Spinal cord (tissue), 10 donors: ENCODE measurements around the gene PLSCR5. TPM values are rescaled to one million over a fixed set of nuclear protein-coding genes. Genes with fewer than 3 reads are reported as not detected.

ENCODE experiments used
- DNase-seq, 6 donors: peaks; one replicate each; pipeline versions ENCODE4 v3.0.0 to v3.0.0-alpha.2; 2013 to 2015; ENCODE audit warnings: low spot score in 6 of 6, low read depth in 4 of 6
- H3K27ac ChIP-seq: one replicate; pipeline ENCODE4 v1.5.1; 2013; ENCODE audit warnings: low read depth, low read length, control low read depth
- H3K27me3 ChIP-seq: one replicate; pipeline ENCODE4 v1.6.1; 2013; ENCODE audit warnings: low read length; ENCODE audit not compliant: control insufficient read depth, insufficient read depth
- H3K36me3 ChIP-seq: one replicate; pipeline ENCODE4 v1.6.1; 2013; ENCODE audit warnings: low read length; ENCODE audit not compliant: control insufficient read depth, insufficient read depth
- H3K4me1 ChIP-seq: one replicate; pipeline ENCODE4 v1.6.1; 2013; ENCODE audit warnings: low read length; ENCODE audit not compliant: control insufficient read depth, insufficient read depth
- H3K4me3 ChIP-seq: one replicate; pipeline ENCODE4 v1.5.1; 2013; ENCODE audit warnings: low read depth, low read length, control low read depth
- H3K9me3 ChIP-seq: one replicate; pipeline ENCODE4 v1.6.1; 2013; ENCODE audit warnings: low read length; ENCODE audit not compliant: control insufficient read depth, insufficient read depth
- WGBS: methylation state at CpG from one replicate; pipeline ENCODE4 v1.1.5; 2013; ENCODE audit warnings: missing lambda C conversion rate; ENCODE audit not compliant: insufficient coverage; 5-methylcytosine and 5-hydroxymethylcytosine counted together
- polyA plus RNA-seq, 2 donors: library from polyadenylated mRNA; unstranded; fragments of 120-200 nt; gene quantifications; one replicate each; pipeline ENCODE4 v1.2.1, GENCODE V29; 2013; ENCODE audit not compliant: insufficient read length in 2 of 2
- total RNA-seq, 2 donors: library from RNA; depleted of rRNA in 1 of 2; stranded (reverse); fragments of 120-200 nt in 1 of 2; fragments of >200 nt in 1 of 2; gene quantifications; one replicate each; pipeline versions ENCODE4 v1.2.3 to v1.2.4, GENCODE V29; 2013 to 2014
- donor health status: healthy.

PLSCR5 gene
- total and polyA plus RNA-seq, 4 donors, result 0.88 to 2.9 (median 2.1) TPM

- DNase-seq, result no peak
- H3K4me3 ChIP-seq, result no peak overlapping the region
- H3K9me3 ChIP-seq, result no peaks in the 10 kb centered on the region
- no peaks in the 10 kb centered on the region for H3K4me1 ChIP-seq
- no peak overlapping the region for H3K27ac ChIP-seq
- 89% methylated on average over 1 of the region's 3 CpGs for WGBS
- no peaks in the 10 kb centered on the region for H3K27me3 ChIP-seq
- no peaks in the 10 kb centered on the region for H3K36me3 ChIP-seq
Observed at GRCh38 chr3:146634346-146634745, 29.2 kb upstream of the PLSCR5 start.

- DNase-seq, result peak in 2 of 6 donors; percentile 13 to 77
Observed at GRCh38 chr3:146628671-146629070, 23.5 kb upstream of the PLSCR5 start.

GRCh38 chr3:146626403-146627122, 21.4 kb upstream of the PLSCR5 start:
- no peaks in the 10 kb centered on the region for H3K4me1 ChIP-seq
- WGBS, result 37% methylated on average over 4 of the region's 8 CpGs
- no peaks in the 10 kb centered on the region for H3K36me3 ChIP-seq
- H3K9me3 ChIP-seq, result no peaks in the 10 kb centered on the region
- no peak overlapping the region for H3K27ac ChIP-seq
- no peaks in the 10 kb centered on the region for H3K27me3 ChIP-seq
- peak in 2 of 6 donors; percentile 40 to 65 for DNase-seq
- no peak overlapping the region for H3K4me3 ChIP-seq

More at GRCh38 chr3:146628671-146629070, 23.5 kb upstream of the PLSCR5 start:
- H3K4me1 ChIP-seq, result no peaks in the 10 kb centered on the region
- H3K9me3 ChIP-seq, result no peaks in the 10 kb centered on the region
- no peak overlapping the region for H3K27ac ChIP-seq
- no peak overlapping the region for H3K4me3 ChIP-seq
- no peaks in the 10 kb centered on the region for H3K36me3 ChIP-seq
- H3K27me3 ChIP-seq, result no peaks in the 10 kb centered on the region

GRCh38 chr3:146625186-146625775, 20.1 kb upstream of the PLSCR5 start:
- WGBS, result no CpG with 5 or more reads among the region's 3 CpGs
- Histone ChIP-seq H3K27me3 (no peaks in the 10 kb centered on the region), H3K27ac (no peak overlapping the region), H3K9me3 (no peaks in the 10 kb centered on the region), H3K4me1 (no peaks in the 10 kb centered on the region), H3K36me3 (no peaks in the 10 kb centered on the region), H3K4me3 (no peak overlapping the region)
- no peak for DNase-seq

- Histone ChIP-seq H3K9me3 (no peaks in the 10 kb centered on the region), H3K36me3 (no peaks in the 10 kb centered on the region), H3K27me3 (no peaks in the 10 kb centered on the region), H3K4me1 (no peaks in the 10 kb centered on the region), H3K4me3 (no peak overlapping the region), H3K27ac (no peak overlapping the region)
- peak in 1 of 6 donors; percentile 72 for DNase-seq
Observed at GRCh38 chr3:146621723-146622122, 16.6 kb upstream of the PLSCR5 start.

- DNase-seq, result no peak
- Histone ChIP-seq H3K27ac (no peak overlapping the region), H3K4me1 (no peaks in the 10 kb centered on the region), H3K36me3 (no peaks in the 10 kb centered on the region), H3K27me3 (no peaks in the 10 kb centered on the region), H3K9me3 (no peaks in the 10 kb centered on the region), H3K4me3 (no peak overlapping the region)
- WGBS, result no CpG with 5 or more reads among the region's 2 CpGs
Observed at GRCh38 chr3:146612015-146612414, 6.9 kb upstream of the PLSCR5 start.

GRCh38 chr3:146611096-146611495, 6.0 kb upstream of the PLSCR5 start:
- H3K4me1 ChIP-seq, result no peaks in the 10 kb centered on the region
- no peaks in the 10 kb centered on the region for H3K27me3 ChIP-seq
- H3K27ac ChIP-seq, result no peak overlapping the region
- no peak overlapping the region for H3K4me3 ChIP-seq
- WGBS, result 30% methylated on average over 3 of the region's 3 CpGs
- DNase-seq, result peak in 1 of 6 donors; percentile 67
- H3K9me3 ChIP-seq, result no peaks in the 10 kb centered on the region
- H3K36me3 ChIP-seq, result no peaks in the 10 kb centered on the region

GRCh38 chr3:146598535-146598934, 6.6 kb downstream of the PLSCR5 start:
- peak in 2 of 6 donors; percentile 72 to 77 for DNase-seq
- Histone ChIP-seq H3K9me3 (no peaks in the 10 kb centered on the region), H3K36me3 (no peaks in the 10 kb centered on the region), H3K27me3 (no peaks in the 10 kb centered on the region), H3K4me1 (no peaks in the 10 kb centered on the region), H3K27ac (no peak overlapping the region), H3K4me3 (no peak overlapping the region)
- no CpG with 5 or more reads among the region's 3 CpGs for WGBS

GRCh38 chr3:146594843-146595482, 10.2 kb downstream of the PLSCR5 start:
- no peak overlapping the region for H3K4me3 ChIP-seq
- DNase-seq, result no peak
- H3K9me3 ChIP-seq, result no peaks in the 10 kb centered on the region
- WGBS, result 81% methylated on average over 3 of the region's 7 CpGs
- no peaks in the 10 kb centered on the region for H3K4me1 ChIP-seq
- H3K27me3 ChIP-seq, result no peaks in the 10 kb centered on the region
- H3K27ac ChIP-seq, result no peak overlapping the region
- H3K36me3 ChIP-seq, result no peaks in the 10 kb centered on the region

GRCh38 chr3:146593776-146594175, 11.4 kb downstream of the PLSCR5 start:
- Histone ChIP-seq H3K36me3 (no peaks in the 10 kb centered on the region), H3K27ac (no peak overlapping the region), H3K4me3 (no peak overlapping the region), H3K9me3 (no peaks in the 10 kb centered on the region), H3K4me1 (no peaks in the 10 kb centered on the region), H3K27me3 (no peaks in the 10 kb centered on the region)
- WGBS, result 100% methylated on average over 1 of the region's 3 CpGs
- no peak for DNase-seq
